Erythroblast (primary cell): ENCODE measurements around the gene FHIP1A.

Source experiments
- GATA1 ChIP-seq: IDR thresholded peaks from 2 replicates; pipeline ENCODE4 v1.6.1; 2011; ENCODE audit warnings: low read depth, mild to moderate bottlenecking, control low read depth, low read length, moderate library complexity
- POLR2A ChIP-seq: IDR thresholded peaks from 2 replicates; pipeline ENCODE4 v1.6.1; 2011; ENCODE audit warnings: mild to moderate bottlenecking, low read length

GRCh38 chr4:151437505-151437904 lies 28.5 kb downstream of the FHIP1A start:
- TF ChIP-seq POLR2A (no peak), GATA1 (no peak)
